Measurements from ENCODE around the gene TMEM25. TPM values are rescaled to one million over a fixed set of nuclear protein-coding genes. Genes with fewer than 3 reads are reported as not detected.
A peak's percentile ranks its signal among the peaks of the same experiment; 100 is the strongest.

Gene TMEM25
- total and polyA plus RNA-seq, 4 donors = 8.8 to 32.0 (median 17.2) TPM

DNA sequence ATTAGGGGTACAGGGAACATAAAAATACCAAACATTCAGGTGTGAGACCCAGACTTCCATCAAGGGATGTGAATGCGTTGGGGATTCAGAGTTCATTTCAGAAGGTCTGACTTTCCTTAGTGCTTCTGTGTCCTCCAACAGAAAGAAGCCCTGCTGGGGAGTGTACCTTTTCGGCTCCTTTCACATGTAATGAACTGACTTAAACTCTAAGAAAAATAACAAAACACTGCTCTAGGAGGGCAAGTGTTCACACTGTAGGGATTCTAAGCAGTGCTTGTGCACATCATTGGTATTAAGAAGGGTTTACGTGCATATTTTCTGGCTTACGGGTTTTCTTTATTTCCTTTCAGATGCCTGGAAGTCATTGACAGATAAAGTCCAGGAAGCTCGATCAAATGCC lies 19.4 kb upstream of the TMEM25 start:
- Histone ChIP-seq H3K9me3 (ENCODE audit: control insufficient read depth in 4 of 4, insufficient read depth in 3 of 4, low read length in 3 of 4) (no peaks in the 10 kb centered on the region), H3K9ac (ENCODE audit: insufficient read depth in 1 of 2, low read length in 2 of 2) (no peak overlapping the region), H3K27me3 (ENCODE audit: control insufficient read depth in 3 of 3, insufficient read depth in 3 of 3, low read length in 2 of 3) (no peaks in the 10 kb centered on the region), H3K27ac (ENCODE audit: low read depth in 1 of 2, low read length in 1 of 2) (no peak overlapping the region), H3K4me1 (ENCODE audit: control insufficient read depth in 5 of 5, insufficient read depth in 5 of 5, low read length in 5 of 5) (no peaks in the 10 kb centered on the region), H3K4me3 (no peak overlapping the region), H3K36me3 (ENCODE audit: control insufficient read depth in 4 of 4, insufficient read depth in 4 of 4, low read length in 4 of 4) (peaks cover 34 to 65% (median 43%) of the 10 kb centered on the region in 4 donors)
- no peak for DNase-seq
- 94 to 97% methylated on average over 5 of the region's 5 CpGs for WGBS, 2 donors
- TF ChIP-seq, protein P1, sequence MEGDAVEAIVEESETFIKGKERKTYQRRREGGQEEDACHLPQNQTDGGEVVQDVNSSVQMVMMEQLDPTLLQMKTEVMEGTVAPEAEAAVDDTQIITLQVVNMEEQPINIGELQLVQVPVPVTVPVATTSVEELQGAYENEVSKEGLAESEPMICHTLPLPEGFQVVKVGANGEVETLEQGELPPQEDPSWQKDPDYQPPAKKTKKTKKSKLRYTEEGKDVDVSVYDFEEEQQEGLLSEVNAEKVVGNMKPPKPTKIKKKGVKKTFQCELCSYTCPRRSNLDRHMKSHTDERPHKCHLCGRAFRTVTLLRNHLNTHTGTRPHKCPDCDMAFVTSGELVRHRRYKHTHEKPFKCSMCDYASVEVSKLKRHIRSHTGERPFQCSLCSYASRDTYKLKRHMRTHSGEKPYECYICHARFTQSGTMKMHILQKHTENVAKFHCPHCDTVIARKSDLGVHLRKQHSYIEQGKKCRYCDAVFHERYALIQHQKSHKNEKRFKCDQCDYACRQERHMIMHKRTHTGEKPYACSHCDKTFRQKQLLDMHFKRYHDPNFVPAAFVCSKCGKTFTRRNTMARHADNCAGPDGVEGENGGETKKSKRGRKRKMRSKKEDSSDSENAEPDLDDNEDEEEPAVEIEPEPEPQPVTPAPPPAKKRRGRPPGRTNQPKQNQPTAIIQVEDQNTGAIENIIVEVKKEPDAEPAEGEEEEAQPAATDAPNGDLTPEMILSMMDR (IDR thresholded peaks at IDR 0.05; ENCODE audit: control extremely low read depth, extremely low read depth) = no peak
- ATAC-seq (ENCODE audit: insufficient read depth, low FRiP score) = no peak

DNA sequence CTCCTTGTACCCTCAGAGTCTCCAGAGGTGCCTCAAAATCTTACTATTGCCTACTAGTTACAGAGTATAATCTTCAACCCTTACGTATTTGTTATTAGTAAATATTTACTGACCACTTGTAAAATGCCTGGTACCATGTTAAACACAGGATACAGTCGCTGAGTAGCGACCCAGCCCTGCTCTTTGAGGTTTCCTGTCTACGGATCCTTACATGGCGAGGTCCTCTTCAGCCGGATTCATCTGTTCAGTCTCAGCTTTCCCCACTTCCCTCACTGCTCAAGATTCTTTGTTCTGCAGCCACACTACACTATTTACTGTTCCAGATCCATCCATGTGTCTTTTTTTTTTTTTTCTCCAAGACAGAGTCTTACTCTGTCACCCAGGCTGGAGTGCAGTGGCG lies 16.9 kb upstream of the TMEM25 start:
- TF ChIP-seq, protein P1 (IDR thresholded peaks at IDR 0.05; ENCODE audit: control extremely low read depth, extremely low read depth) = no peak
- WGBS, 2 donors = 26 to 48% methylated on average over 7 of the region's 7 CpGs

DNA sequence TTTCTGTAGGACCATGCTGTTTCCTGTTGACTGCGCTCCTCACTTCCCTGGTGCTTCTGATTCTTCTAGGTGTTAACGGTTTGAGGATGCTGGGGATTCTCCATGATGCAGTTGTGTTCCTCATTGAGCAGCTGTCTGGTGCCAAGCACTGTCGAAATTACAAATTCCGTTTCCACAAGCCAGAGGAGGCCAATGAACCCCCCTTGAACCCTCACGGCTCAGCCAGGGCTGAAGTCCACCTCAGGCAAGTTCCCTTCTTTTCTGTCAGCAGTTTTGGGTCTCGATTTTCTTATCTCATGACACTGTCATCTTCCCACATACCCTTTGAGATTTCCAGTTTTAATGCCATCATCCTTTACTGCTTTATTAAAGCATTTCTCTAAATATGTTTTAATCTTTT lies 11.4 kb upstream of the TMEM25 start:
- H3K9me3 ChIP-seq (ENCODE audit: control insufficient read depth in 4 of 4, insufficient read depth in 3 of 4, low read length in 3 of 4) = no peaks in the 10 kb centered on the region
- no peak overlapping the region for H3K9ac ChIP-seq (ENCODE audit: insufficient read depth in 1 of 2, low read length in 2 of 2)
- WGBS, 2 donors = 69 to 84% methylated on average over 6 of the region's 6 CpGs
- H3K4me1 ChIP-seq (ENCODE audit: control insufficient read depth in 5 of 5, insufficient read depth in 5 of 5, low read length in 5 of 5) = no peaks in the 10 kb centered on the region
- ATAC-seq (ENCODE audit: insufficient read depth, low FRiP score) (no peak), DNase-seq (no peak)
- H3K27ac ChIP-seq (ENCODE audit: low read depth in 1 of 2, low read length in 1 of 2) = peak overlapping the region in 1 of 2 donors; percentile 24
- H3K27me3 ChIP-seq (ENCODE audit: control insufficient read depth in 3 of 3, insufficient read depth in 3 of 3, low read length in 2 of 3) = no peaks in the 10 kb centered on the region
- H3K4me3 ChIP-seq = no peak overlapping the region
- peaks cover 40 to 70% (median 47%) of the 10 kb centered on the region in 4 donors for H3K36me3 ChIP-seq (ENCODE audit: control insufficient read depth in 4 of 4, insufficient read depth in 4 of 4, low read length in 4 of 4)
- TF ChIP-seq, protein P1 (IDR thresholded peaks at IDR 0.05; ENCODE audit: control extremely low read depth, extremely low read depth) = no peak

More for the DNA sequence above, 16.9 kb upstream of the TMEM25 start:
- peaks cover 36 to 69% (median 42%) of the 10 kb centered on the region in 4 donors for H3K36me3 ChIP-seq (ENCODE audit: control insufficient read depth in 4 of 4, insufficient read depth in 4 of 4, low read length in 4 of 4)
- H3K4me1 ChIP-seq (ENCODE audit: control insufficient read depth in 5 of 5, insufficient read depth in 5 of 5, low read length in 5 of 5) = no peaks in the 10 kb centered on the region
- ATAC-seq (ENCODE audit: insufficient read depth, low FRiP score) (no peak), DNase-seq (peak in 1 of 3 donors; percentile 23)
- H3K4me3 ChIP-seq = no peak overlapping the region
- no peaks in the 10 kb centered on the region for H3K27me3 ChIP-seq (ENCODE audit: control insufficient read depth in 3 of 3, insufficient read depth in 3 of 3, low read length in 2 of 3)
- no peak overlapping the region for H3K9ac ChIP-seq (ENCODE audit: insufficient read depth in 1 of 2, low read length in 2 of 2)
- H3K27ac ChIP-seq (ENCODE audit: low read depth in 1 of 2, low read length in 1 of 2) = no peak overlapping the region
- H3K9me3 ChIP-seq (ENCODE audit: control insufficient read depth in 4 of 4, insufficient read depth in 3 of 4, low read length in 3 of 4) = no peaks in the 10 kb centered on the region

DNA sequence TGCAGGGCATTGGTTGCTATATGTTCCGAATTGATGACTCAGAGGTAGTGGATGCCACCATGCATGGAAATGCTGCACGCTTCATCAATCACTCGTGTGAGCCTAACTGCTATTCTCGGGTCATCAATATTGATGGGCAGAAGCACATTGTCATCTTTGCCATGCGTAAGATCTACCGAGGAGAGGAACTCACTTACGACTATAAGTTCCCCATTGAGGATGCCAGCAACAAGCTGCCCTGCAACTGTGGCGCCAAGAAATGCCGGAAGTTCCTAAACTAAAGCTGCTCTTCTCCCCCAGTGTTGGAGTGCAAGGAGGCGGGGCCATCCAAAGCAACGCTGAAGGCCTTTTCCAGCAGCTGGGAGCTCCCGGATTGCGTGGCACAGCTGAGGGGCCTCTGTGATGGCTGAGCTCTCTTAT lies 9.1 kb upstream of the TMEM25 start:
- Histone ChIP-seq H3K9ac (ENCODE audit: insufficient read depth in 1 of 2, low read length in 2 of 2) (no peak overlapping the region), H3K4me3 (no peak overlapping the region), H3K9me3 (ENCODE audit: control insufficient read depth in 4 of 4, insufficient read depth in 3 of 4, low read length in 3 of 4) (no peaks in the 10 kb centered on the region), H3K27ac (ENCODE audit: low read depth in 1 of 2, low read length in 1 of 2) (no peak overlapping the region), H3K4me1 (ENCODE audit: control insufficient read depth in 5 of 5, insufficient read depth in 5 of 5, low read length in 5 of 5) (no peaks in the 10 kb centered on the region), H3K27me3 (ENCODE audit: control insufficient read depth in 3 of 3, insufficient read depth in 3 of 3, low read length in 2 of 3) (no peaks in the 10 kb centered on the region), H3K36me3 (ENCODE audit: control insufficient read depth in 4 of 4, insufficient read depth in 4 of 4, low read length in 4 of 4) (peaks cover 31 to 61% (median 39%) of the 10 kb centered on the region in 4 donors)
- TF ChIP-seq, protein P1 (IDR thresholded peaks at IDR 0.05; ENCODE audit: control extremely low read depth, extremely low read depth) = no peak
- WGBS, 2 donors = 50 to 70% methylated on average over 13 of the region's 13 CpGs
- ATAC-seq (ENCODE audit: insufficient read depth, low FRiP score) (no peak), DNase-seq (no peak)

Data from lung (tissue), 12 donors.